B cell (primary cell): Measurements from ENCODE around the gene PALLD.

Experiments used
- CTCF ChIP-seq: fragments of 200-600 bp; IDR thresholded peaks from one replicate; pipeline ENCODE4 v1.8.0; 2022; ENCODE audit warnings: antibody characterized with exemption, mild to moderate bottlenecking
- EZH2 ChIP-seq: IDR thresholded peaks from 2 replicates; pipeline ENCODE4 v1.6.1; 2012; ENCODE audit warnings: borderline replicate concordance, low read depth, mild to moderate bottlenecking, moderate library complexity, low read length; ENCODE audit not compliant: insufficient read depth, poor library complexity, severe bottlenecking

GRCh38 chr4:168691631-168692369, 194.9 kb downstream of the PALLD start:
- TF ChIP-seq CTCF (no peak), EZH2 (no peak)
